IMR-90 (cell line): ENCODE measurements around the gene MZF1.

ENCODE experiments used
- MAZ ChIP-seq: IDR thresholded peaks from 2 replicates; pipeline ENCODE4 v1.6.1; 2012; ENCODE audit warnings: low read depth, mild to moderate bottlenecking, low read length, improper control_type of control experiment, moderate library complexity, borderline replicate concordance
- POLR2A ChIP-seq: IDR thresholded peaks from 2 replicates; pipeline ENCODE4 v1.6.1; 2012; ENCODE audit warnings: mild to moderate bottlenecking, low read depth, low read length
- TF ChIP-seq, protein P1 (sequence below): conservative IDR thresholded peaks from 2 replicates; pipeline ENCODE4 v1.5.1; 2012; ENCODE audit warnings: mild to moderate bottlenecking, low read depth, low read length, improper control_type of control experiment
- TF ChIP-seq, protein P2 (sequence below): fragments of 150-350 bp; IDR thresholded peaks from 2 replicates; pipeline ENCODE4 v1.6.1; 2017; ENCODE audit warnings: mild to moderate bottlenecking, antibody characterized with exemption, low read length, low read depth

DNA sequence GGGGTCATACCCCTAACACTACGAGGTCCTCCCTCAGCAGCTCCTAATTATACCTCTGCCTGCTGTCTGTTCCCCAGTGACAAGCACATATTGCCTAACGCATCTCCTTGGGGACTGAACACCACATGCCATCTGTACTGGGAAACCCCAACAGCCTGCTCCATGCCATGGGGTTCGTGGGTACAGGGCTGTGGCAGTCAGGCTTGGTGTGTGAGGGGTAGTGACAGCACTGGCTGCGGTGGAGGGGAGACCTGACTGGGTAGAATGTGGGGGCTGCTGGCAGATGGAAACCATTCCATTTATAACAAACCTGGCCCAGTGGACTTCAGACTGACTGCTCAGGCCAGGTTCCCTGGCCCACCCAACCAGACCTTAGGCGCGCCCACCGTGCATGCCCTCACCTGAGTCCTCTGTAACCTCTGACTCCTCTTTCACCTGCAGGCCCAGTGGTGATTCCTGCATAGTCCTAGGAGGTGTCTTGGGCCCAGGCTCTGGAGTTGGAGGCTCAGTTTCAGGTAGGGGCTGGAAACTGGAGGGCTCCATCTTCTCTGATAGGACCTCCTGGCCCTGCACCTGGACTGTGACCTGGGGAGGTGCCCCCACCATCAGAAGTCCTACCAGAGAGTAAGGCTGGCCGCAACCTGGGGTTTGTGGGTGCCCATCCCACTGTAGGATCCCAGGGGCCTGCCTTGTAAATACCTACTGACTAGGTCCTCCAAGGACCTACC is 3.0 kb downstream of the MZF1 start:
- TF ChIP-seq, protein P1, sequence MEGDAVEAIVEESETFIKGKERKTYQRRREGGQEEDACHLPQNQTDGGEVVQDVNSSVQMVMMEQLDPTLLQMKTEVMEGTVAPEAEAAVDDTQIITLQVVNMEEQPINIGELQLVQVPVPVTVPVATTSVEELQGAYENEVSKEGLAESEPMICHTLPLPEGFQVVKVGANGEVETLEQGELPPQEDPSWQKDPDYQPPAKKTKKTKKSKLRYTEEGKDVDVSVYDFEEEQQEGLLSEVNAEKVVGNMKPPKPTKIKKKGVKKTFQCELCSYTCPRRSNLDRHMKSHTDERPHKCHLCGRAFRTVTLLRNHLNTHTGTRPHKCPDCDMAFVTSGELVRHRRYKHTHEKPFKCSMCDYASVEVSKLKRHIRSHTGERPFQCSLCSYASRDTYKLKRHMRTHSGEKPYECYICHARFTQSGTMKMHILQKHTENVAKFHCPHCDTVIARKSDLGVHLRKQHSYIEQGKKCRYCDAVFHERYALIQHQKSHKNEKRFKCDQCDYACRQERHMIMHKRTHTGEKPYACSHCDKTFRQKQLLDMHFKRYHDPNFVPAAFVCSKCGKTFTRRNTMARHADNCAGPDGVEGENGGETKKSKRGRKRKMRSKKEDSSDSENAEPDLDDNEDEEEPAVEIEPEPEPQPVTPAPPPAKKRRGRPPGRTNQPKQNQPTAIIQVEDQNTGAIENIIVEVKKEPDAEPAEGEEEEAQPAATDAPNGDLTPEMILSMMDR: no peak
- no peak for TF ChIP-seq MAZ
- TF ChIP-seq, protein P2, sequence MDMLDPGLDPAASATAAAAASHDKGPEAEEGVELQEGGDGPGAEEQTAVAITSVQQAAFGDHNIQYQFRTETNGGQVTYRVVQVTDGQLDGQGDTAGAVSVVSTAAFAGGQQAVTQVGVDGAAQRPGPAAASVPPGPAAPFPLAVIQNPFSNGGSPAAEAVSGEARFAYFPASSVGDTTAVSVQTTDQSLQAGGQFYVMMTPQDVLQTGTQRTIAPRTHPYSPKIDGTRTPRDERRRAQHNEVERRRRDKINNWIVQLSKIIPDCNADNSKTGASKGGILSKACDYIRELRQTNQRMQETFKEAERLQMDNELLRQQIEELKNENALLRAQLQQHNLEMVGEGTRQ: no peak
- no peak for TF ChIP-seq POLR2A
